ENCODE measurements around the gene IQSEC1. TPM values are rescaled to one million over a fixed set of nuclear protein-coding genes. Genes with fewer than 3 reads are reported as not detected.

Gene IQSEC1
- total and polyA plus RNA-seq, 2 donors (not counting 3 experiments of a cell fraction or from before 2014, with no cell fraction given): 5.2 to 18.0 TPM

DNA sequence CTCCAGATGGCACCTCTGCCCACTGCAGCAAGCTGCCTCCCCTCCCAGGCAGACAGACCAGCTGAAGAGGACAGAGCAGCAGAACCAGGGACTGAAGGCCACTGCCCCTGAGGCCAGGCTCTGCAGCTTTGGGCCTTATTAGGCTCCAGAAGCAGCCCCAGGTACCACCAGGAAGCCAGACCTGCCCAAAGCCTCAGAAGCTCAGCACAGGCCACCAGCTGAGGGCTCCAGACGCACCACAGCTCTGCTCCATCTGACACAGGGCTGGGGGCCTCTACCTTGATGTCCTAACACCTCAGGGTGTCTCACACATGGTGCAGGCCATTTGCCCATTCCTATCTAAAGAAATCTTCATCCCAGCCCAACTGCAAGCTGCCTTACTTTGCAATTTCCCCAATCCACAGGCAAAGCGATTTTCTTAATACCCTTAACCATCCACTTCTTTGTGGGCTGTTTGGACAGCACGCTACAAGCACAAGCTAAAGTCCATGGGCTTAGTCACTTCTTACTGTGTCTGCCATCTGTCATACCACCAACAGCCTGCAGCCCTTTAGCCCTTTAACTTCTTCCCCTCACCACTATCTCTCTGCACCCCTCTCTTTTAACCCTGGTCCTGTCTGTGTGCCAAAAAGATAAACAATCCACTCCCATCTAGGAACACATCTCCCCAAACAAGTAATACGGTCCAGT is 112.1 kb downstream of the IQSEC1 start:
- Histone ChIP-seq H3K4me2 (ENCODE audit: insufficient read depth, low read length) (no peak overlapping the region), H3K4me1 (ENCODE audit: control insufficient read depth, extremely low read depth, insufficient read depth, low read length) (peaks cover 32% of the 10 kb centered on the region), H3K79me2 (ENCODE audit: control insufficient read depth, insufficient read depth, low read length) (peaks cover 6% of the 10 kb centered on the region), H3K4me3 (replicated peaks in 1 of 3; ENCODE audit: insufficient read depth in 1 of 3, low read depth in 1 of 3, low read length in 3 of 3) (no peak overlapping the region), H3K27me3 (ENCODE audit: control insufficient read depth in 2 of 2, insufficient read depth in 2 of 2, low read length in 2 of 2) (no peaks in the 10 kb centered on the region), H4K20me1 (replicated peaks; ENCODE audit: control insufficient read depth, extremely low read depth, insufficient read depth, low read length) (no peaks in the 10 kb centered on the region), H3K9ac (replicated peaks; ENCODE audit: extremely low read depth, insufficient read depth, low read length) (no peak overlapping the region), H3K27ac (ENCODE audit: insufficient read depth, low read depth, low read length) (no peak overlapping the region), H3K36me3 (ENCODE audit: control insufficient read depth in 2 of 2, extremely low read depth in 1 of 2, insufficient read depth in 2 of 2, low read length in 2 of 2) (no peaks in the 10 kb centered on the region), H3K9me1 (replicated peaks; ENCODE audit: control insufficient read depth, extremely low read depth, insufficient read depth, low read length) (no peaks in the 10 kb centered on the region), H3K9me3 (replicated peaks; ENCODE audit: control insufficient read depth, insufficient read depth, low read length) (no peaks in the 10 kb centered on the region), H2AFZ (ENCODE audit: low read depth, low read length) (no peak overlapping the region)
- no TSS peak for BruUV-seq (replicated peaks)
- CTCF ChIA-PET: interaction anchor here (0.8 to 3.0 kb wide), 6 partner anchors 11 to 70 kb away, joined by 3 to 17 read pairs (median 4); no protein-coding TSS in a partner anchor
- POLR2A ChIA-PET: no interaction called here
- intact Hi-C loops (cut with micrococcal nuclease): no loop called here
- TF ChIP-seq MYC (IDR thresholded peaks at IDR 0.05; ENCODE audit: low read depth, low read length) (no peak), GATA2 (IDR thresholded peaks at IDR 0.05; ENCODE audit: insufficient read depth, insufficient read length, low read depth, low read length) (no peak), EZH2 (IDR thresholded peaks at IDR 0.05; ENCODE audit: borderline replicate concordance, low read depth, low read length, severe bottlenecking) (no peak), FOS (IDR thresholded peaks at IDR 0.05; ENCODE audit: borderline replicate concordance, insufficient read depth, low read length) (no peak), JUN (IDR thresholded peaks at IDR 0.05; ENCODE audit: borderline replicate concordance, insufficient read depth, insufficient read length, low read depth) (no peak), POLR2A (IDR thresholded peaks at IDR 0.05; ENCODE audit: low read depth, low read length) (no peak)
- DNase-seq (ENCODE audit: low read depth, low spot score) (no peak), FAIRE-seq (no peak)
- dilution Hi-C loops (cut with MboI; ENCODE audit: extremely low pct_ligation_motif_present, low sequenced_read_pairs): no loop called here

GRCh38 chr3:12960497-12960896 is 112.7 kb downstream of the IQSEC1 start:
- DNase-seq (ENCODE audit: low read depth, low spot score) (no peak), FAIRE-seq (no peak)
- no TSS peak for BruUV-seq (replicated peaks)
- peaks cover 31% of the 10 kb centered on the region for H3K4me1 ChIP-seq (ENCODE audit: control insufficient read depth, extremely low read depth, insufficient read depth, low read length)
- no peaks in the 10 kb centered on the region for H3K27me3 ChIP-seq (ENCODE audit: control insufficient read depth in 2 of 2, insufficient read depth in 2 of 2, low read length in 2 of 2)
- no peak overlapping the region for H3K9ac ChIP-seq (replicated peaks; ENCODE audit: extremely low read depth, insufficient read depth, low read length)
- dilution Hi-C loops (cut with MboI; ENCODE audit: extremely low pct_ligation_motif_present, low sequenced_read_pairs): no loop called here
- no peak overlapping the region for H3K27ac ChIP-seq (ENCODE audit: insufficient read depth, low read depth, low read length)
- H3K4me3 ChIP-seq (replicated peaks in 1 of 3; ENCODE audit: insufficient read depth in 1 of 3, low read depth in 1 of 3, low read length in 3 of 3): no peak overlapping the region
- no peaks in the 10 kb centered on the region for H3K9me1 ChIP-seq (replicated peaks; ENCODE audit: control insufficient read depth, extremely low read depth, insufficient read depth, low read length)
- TF ChIP-seq POLR2A (IDR thresholded peaks at IDR 0.05; ENCODE audit: low read depth, low read length) (no peak), MYC (IDR thresholded peaks at IDR 0.05; ENCODE audit: low read depth, low read length) (no peak), EZH2 (IDR thresholded peaks at IDR 0.05; ENCODE audit: borderline replicate concordance, low read depth, low read length, severe bottlenecking) (no peak), FOS (IDR thresholded peaks at IDR 0.05; ENCODE audit: borderline replicate concordance, insufficient read depth, low read length) (no peak), GATA2 (IDR thresholded peaks at IDR 0.05; ENCODE audit: insufficient read depth, insufficient read length, low read depth, low read length) (no peak), CTCF (IDR thresholded peaks at IDR 0.05; ENCODE audit: extremely low read depth in 1 of 2, insufficient read depth in 1 of 2, low read depth in 1 of 2, low read length in 2 of 2) (no peak), JUN (IDR thresholded peaks at IDR 0.05; ENCODE audit: borderline replicate concordance, insufficient read depth, insufficient read length, low read depth) (no peak), POLR2AphosphoS5 (IDR thresholded peaks at IDR 0.05; ENCODE audit: insufficient read depth, low read depth, low read length) (no peak)
- TF ChIP-seq, protein P1, sequence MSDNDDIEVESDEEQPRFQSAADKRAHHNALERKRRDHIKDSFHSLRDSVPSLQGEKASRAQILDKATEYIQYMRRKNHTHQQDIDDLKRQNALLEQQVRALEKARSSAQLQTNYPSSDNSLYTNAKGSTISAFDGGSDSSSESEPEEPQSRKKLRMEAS (IDR thresholded peaks at IDR 0.05; ENCODE audit: insufficient read depth, insufficient read length): no peak
- H3K36me3 ChIP-seq (ENCODE audit: control insufficient read depth in 2 of 2, extremely low read depth in 1 of 2, insufficient read depth in 2 of 2, low read length in 2 of 2): no peaks in the 10 kb centered on the region
- ChIA-PET POLR2A (no interaction called here), CTCF (interaction anchor here (0.8 to 3.0 kb wide), 6 partner anchors 10 to 69 kb away, joined by 3 to 17 read pairs (median 4); no protein-coding TSS in a partner anchor)
- H3K4me2 ChIP-seq (ENCODE audit: insufficient read depth, low read length): no peak overlapping the region
- no peaks in the 10 kb centered on the region for H4K20me1 ChIP-seq (replicated peaks; ENCODE audit: control insufficient read depth, extremely low read depth, insufficient read depth, low read length)
- H3K79me2 ChIP-seq (ENCODE audit: control insufficient read depth, insufficient read depth, low read length): peaks cover under 1% of the 10 kb centered on the region
- no peaks in the 10 kb centered on the region for H3K9me3 ChIP-seq (replicated peaks; ENCODE audit: control insufficient read depth, insufficient read depth, low read length)
- no peak overlapping the region for H2AFZ ChIP-seq (ENCODE audit: low read depth, low read length)
- intact Hi-C loops (cut with micrococcal nuclease): no loop called here
